Measurements from ENCODE around the gene BARX2.

The BARX2 gene

DNA sequence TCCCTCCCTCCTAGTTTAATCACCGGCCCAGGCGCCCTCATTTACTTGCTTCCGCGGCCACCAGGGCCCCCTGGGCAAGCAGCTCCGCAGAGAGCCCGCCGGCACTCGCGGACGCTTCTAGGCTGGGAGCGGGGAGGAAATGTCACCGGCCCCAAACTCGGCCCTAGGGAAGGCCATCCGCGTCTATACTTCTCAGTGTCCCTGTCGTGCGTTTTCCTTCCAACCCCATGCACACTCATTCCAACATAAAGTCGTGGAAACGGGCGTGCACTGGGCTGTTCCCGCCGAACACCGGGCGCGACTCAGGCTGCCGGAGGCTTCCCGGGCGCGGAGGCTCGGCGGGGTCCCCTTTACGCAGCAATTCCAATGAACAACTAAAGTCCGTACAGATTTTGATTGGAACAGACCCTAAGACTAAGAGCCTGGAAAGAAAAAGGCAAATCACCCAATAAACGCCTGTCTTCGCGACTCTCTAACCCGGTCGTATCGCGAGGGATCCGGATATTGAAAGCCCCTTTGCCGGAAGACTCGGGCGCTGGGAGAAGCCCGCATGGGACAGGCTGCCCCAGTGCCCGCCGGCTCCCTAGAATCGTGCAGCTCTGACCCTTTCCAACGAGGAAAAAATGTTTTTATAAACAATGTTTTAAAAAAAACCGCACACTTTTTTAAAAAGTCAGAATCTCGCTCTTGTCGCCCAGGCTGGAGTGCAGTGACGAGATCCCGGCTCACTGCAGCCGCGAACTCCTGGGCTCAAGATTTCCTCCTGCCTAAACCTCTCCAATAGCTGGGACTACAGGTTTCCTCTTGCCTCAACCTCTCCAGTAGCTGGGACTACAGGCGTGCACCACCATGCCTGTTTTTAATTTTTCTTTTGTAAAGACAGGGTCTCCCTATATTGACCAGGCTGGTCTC lies 1.3 kb upstream of the BARX2 start:
- no peaks in the 10 kb centered on the region for H3K36me3 ChIP-seq (ENCODE audit: insufficient read depth, low read length)
- H3K9me2 ChIP-seq (ENCODE audit: low read depth, low read length) = no peaks in the 10 kb centered on the region
- H3K4me1 ChIP-seq (ENCODE audit: insufficient read depth, low read length, severe bottlenecking) = no peaks in the 10 kb centered on the region
- H3K4me3 ChIP-seq (ENCODE audit: low read depth, low read length, poor library complexity, severe bottlenecking) = no peak overlapping the region
- no peak for TF ChIP-seq EZH2 (IDR thresholded peaks at IDR 0.05; ENCODE audit: borderline replicate concordance, low read length)
- TF ChIP-seq, protein P1, sequence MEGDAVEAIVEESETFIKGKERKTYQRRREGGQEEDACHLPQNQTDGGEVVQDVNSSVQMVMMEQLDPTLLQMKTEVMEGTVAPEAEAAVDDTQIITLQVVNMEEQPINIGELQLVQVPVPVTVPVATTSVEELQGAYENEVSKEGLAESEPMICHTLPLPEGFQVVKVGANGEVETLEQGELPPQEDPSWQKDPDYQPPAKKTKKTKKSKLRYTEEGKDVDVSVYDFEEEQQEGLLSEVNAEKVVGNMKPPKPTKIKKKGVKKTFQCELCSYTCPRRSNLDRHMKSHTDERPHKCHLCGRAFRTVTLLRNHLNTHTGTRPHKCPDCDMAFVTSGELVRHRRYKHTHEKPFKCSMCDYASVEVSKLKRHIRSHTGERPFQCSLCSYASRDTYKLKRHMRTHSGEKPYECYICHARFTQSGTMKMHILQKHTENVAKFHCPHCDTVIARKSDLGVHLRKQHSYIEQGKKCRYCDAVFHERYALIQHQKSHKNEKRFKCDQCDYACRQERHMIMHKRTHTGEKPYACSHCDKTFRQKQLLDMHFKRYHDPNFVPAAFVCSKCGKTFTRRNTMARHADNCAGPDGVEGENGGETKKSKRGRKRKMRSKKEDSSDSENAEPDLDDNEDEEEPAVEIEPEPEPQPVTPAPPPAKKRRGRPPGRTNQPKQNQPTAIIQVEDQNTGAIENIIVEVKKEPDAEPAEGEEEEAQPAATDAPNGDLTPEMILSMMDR (IDR thresholded peaks at IDR 0.05; ENCODE audit: low read length) = no peak
- H3K27me3 ChIP-seq (ENCODE audit: insufficient read depth, low read length) = no peaks in the 10 kb centered on the region
- no peaks in the 10 kb centered on the region for H3F3A ChIP-seq (ENCODE audit: insufficient read depth, low read length)
- no peaks in the 10 kb centered on the region for H3K9me3 ChIP-seq (ENCODE audit: low read length)
- no peak overlapping the region for H3K9ac ChIP-seq (ENCODE audit: low read length)
- no peak overlapping the region for H3K27ac ChIP-seq (ENCODE audit: low read depth, low read length, poor library complexity, severe bottlenecking)
- no peak overlapping the region for H3K4me2 ChIP-seq (ENCODE audit: low read length)
- H4K20me1 ChIP-seq (ENCODE audit: insufficient read depth, low read length) = no peaks in the 10 kb centered on the region
- no peaks in the 10 kb centered on the region for H3K79me2 ChIP-seq (ENCODE audit: insufficient read depth, low read length)
- no peak overlapping the region for H2AFZ ChIP-seq (ENCODE audit: low read length)

DNA sequence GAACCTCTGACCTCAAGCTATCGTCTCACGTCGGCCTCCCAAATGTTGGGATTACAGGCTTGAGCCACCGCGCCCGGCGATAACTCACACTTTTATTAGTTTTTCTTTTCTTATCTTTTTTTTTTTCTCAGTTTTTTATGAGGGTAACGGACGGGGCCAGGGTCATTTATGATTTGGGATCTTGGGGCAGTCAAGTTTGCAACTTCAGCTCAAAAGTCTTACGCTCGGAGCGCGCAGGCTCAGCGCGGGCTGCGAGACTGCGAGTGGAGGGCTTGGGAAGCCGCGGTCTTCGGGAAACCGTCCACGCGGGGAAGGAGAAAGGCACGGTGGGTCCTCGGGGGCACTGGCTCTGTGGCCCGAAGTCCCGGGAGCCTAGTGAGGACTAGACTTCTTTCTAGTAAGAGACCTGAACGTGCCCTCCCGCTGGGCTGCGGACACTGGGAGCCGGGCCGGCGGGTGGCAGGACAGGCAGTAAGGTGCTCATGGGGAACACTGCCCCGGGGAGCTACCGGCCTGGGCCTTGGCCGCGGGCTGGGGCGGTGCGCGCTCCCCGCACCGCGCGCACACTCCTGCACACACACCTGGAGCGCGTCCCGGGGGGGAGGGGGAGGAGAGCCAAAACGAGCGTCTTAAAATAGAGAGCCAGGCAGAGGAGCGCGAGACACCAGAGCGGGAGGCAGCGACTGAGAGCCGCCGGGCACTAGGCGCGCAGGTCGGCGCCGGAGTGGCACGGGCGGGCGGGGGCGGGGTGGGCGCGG lies 476 bp upstream of the BARX2 start:
- Histone ChIP-seq H3K27ac (ENCODE audit: low read depth, low read length, poor library complexity, severe bottlenecking) (no peak overlapping the region), H2AFZ (ENCODE audit: low read length) (no peak overlapping the region), H3K4me2 (ENCODE audit: low read length) (no peak overlapping the region), H3K36me3 (ENCODE audit: insufficient read depth, low read length) (no peaks in the 10 kb centered on the region), H4K20me1 (ENCODE audit: insufficient read depth, low read length) (no peaks in the 10 kb centered on the region), H3K9me3 (ENCODE audit: low read length) (no peaks in the 10 kb centered on the region), H3K79me2 (ENCODE audit: insufficient read depth, low read length) (no peaks in the 10 kb centered on the region), H3K4me1 (ENCODE audit: insufficient read depth, low read length, severe bottlenecking) (no peaks in the 10 kb centered on the region), H3K4me3 (ENCODE audit: low read depth, low read length, poor library complexity, severe bottlenecking) (no peak overlapping the region), H3K9ac (ENCODE audit: low read length) (no peak overlapping the region), H3F3A (ENCODE audit: insufficient read depth, low read length) (no peaks in the 10 kb centered on the region), H3K27me3 (ENCODE audit: insufficient read depth, low read length) (no peaks in the 10 kb centered on the region), H3K9me2 (ENCODE audit: low read depth, low read length) (no peaks in the 10 kb centered on the region)
- TF ChIP-seq, protein P1 (IDR thresholded peaks at IDR 0.05; ENCODE audit: low read length) = no peak
- TF ChIP-seq EZH2 (IDR thresholded peaks at IDR 0.05; ENCODE audit: borderline replicate concordance, low read length) = no peak

DNA sequence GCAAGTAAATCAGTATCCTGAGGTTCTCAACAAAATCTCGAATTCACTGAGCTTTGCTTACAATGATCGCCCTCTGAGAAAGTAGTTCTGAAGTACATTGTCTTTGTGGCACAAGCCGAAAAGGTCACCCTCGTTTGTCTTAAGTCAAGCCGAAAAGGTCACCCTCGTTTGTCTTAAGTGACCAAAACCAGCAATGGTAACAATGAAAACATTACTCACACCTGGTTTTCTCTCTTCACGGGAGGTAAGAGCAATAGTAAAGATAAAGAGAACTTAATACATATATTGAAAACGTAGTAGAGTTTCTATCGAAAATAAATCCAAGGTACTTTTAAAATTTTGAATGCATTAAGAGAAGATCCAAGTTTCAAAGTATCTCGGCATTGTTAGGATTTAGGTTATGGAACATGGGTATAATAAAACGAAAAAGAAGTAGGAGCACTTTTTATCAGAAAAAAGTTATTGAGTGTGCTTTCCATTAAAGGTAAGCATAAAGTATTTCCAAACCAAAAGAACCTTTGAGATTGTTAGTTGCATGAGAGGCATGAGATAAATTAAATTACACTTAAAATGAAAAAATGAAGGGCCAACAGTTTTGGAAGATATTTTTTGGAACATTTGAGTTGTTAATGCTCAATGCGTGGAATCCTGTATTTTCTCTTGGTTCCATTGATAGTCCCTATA lies 1.2 kb downstream of the BARX2 start:
- Histone ChIP-seq H3K4me1 (ENCODE audit: insufficient read depth, low read length, severe bottlenecking) (no peaks in the 10 kb centered on the region), H3K9me2 (ENCODE audit: low read depth, low read length) (no peaks in the 10 kb centered on the region), H3K36me3 (ENCODE audit: insufficient read depth, low read length) (no peaks in the 10 kb centered on the region), H3K27ac (ENCODE audit: low read depth, low read length, poor library complexity, severe bottlenecking) (no peak overlapping the region), H3K79me2 (ENCODE audit: insufficient read depth, low read length) (no peaks in the 10 kb centered on the region), H3F3A (ENCODE audit: insufficient read depth, low read length) (no peaks in the 10 kb centered on the region), H3K9ac (ENCODE audit: low read length) (no peak overlapping the region), H2AFZ (ENCODE audit: low read length) (no peak overlapping the region), H3K9me3 (ENCODE audit: low read length) (no peaks in the 10 kb centered on the region), H3K4me2 (ENCODE audit: low read length) (no peak overlapping the region), H3K27me3 (ENCODE audit: insufficient read depth, low read length) (no peaks in the 10 kb centered on the region), H4K20me1 (ENCODE audit: insufficient read depth, low read length) (no peaks in the 10 kb centered on the region), H3K4me3 (ENCODE audit: low read depth, low read length, poor library complexity, severe bottlenecking) (no peak overlapping the region)
- TF ChIP-seq, protein P1 (IDR thresholded peaks at IDR 0.05; ENCODE audit: low read length) = no peak
- TF ChIP-seq EZH2 (IDR thresholded peaks at IDR 0.05; ENCODE audit: borderline replicate concordance, low read length) = no peak
